A549 treated with Mapracorat at 1 μM for 4 hours (cell line): ENCODE results near the gene CAPN7. TPM values are rescaled to one million over a fixed set of nuclear protein-coding genes. Genes with fewer than 3 reads are reported as not detected.

Experiments
- total RNA-seq: library from RNA; stranded (reverse); fragments of 200-300 nt; extraction: Qiagen RNA extraction; gene quantifications from 5 replicates; pipeline ENCODE4 v1.2.3, GENCODE V29; 2022

The CAPN7 gene
- 20.6 to 28.1 TPM (median 26.6 TPM) in 5 replicates for total RNA-seq

GRCh38 chr3:15205934-15206661 is at the start of gene CAPN7:
CAPN7 (plus strand) TSS chr3:15206246; CDS start chr3:15206496, 250 bp downstream.

Other genes with a start within 250 kb of the CAPN7 start
- gene MRPS25, start 140.9 kb upstream of the CAPN7 start, total RNA-seq = 44.9 to 61.7 TPM (median 55.9 TPM) in 5 replicates
- 8.6 to 10.9 TPM (median 10.4 TPM) in 5 replicates for gene RBSN, start 107.1 kb upstream of the CAPN7 start, total RNA-seq
- 15.5 to 18.1 TPM (median 16.8 TPM) in 5 replicates for gene SH3BP5, start 126.3 kb downstream of the CAPN7 start, total RNA-seq
- 24.9 to 30.7 TPM (median 26.3 TPM) in 5 replicates for gene METTL6, start 221.3 kb downstream of the CAPN7 start, total RNA-seq
- 13.2 to 16.8 TPM (median 14.8 TPM) in 5 replicates for gene EAF1, start 221.4 kb downstream of the CAPN7 start, total RNA-seq